Measurements from ENCODE around the gene BABAM2. TPM values are rescaled to one million over a fixed set of nuclear protein-coding genes. Genes with fewer than 3 reads are reported as not detected.

The BABAM2 gene
- total and polyA plus RNA-seq, 4 donors, result 9.9 to 17.0 (median 13.9) TPM

DNA sequence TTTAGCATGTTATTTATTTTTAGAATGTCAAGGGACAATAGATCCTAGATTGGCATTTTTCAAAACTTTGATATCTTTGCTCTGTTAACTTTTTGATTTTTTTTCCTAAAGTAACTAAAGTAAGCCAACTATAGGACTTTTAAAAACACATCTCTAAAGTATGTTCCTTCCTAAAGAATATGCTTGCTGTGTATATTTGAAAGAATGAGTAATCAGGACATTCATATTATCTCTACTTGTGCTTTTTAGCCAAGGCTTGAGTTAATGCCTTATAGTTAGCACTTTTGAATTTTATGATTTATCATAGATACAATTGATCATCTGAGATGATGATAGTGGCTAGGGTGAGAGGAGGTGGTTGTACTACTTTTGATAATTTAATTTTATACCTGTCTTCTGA is 93.6 kb downstream of the BABAM2 start:
- Histone ChIP-seq H3K36me3 (ENCODE audit: control insufficient read depth in 4 of 4, insufficient read depth in 3 of 4, low read depth in 1 of 4, low read length in 3 of 4) (no peaks in the 10 kb centered on the region), H3K4me1 (ENCODE audit: control insufficient read depth in 4 of 4, insufficient read depth in 4 of 4, low read length in 3 of 4) (no peaks in the 10 kb centered on the region), H3K27ac (ENCODE audit: low read depth in 1 of 2, low read length in 2 of 2) (no peak overlapping the region), H3K4me3 (ENCODE audit: low read depth in 1 of 3, low read length in 3 of 3) (no peak overlapping the region), H3K9ac (ENCODE audit: low read depth in 1 of 2, low read length in 2 of 2) (no peak overlapping the region), H3K27me3 (ENCODE audit: control insufficient read depth in 4 of 4, insufficient read depth in 4 of 4, low read length in 3 of 4) (no peaks in the 10 kb centered on the region), H3K9me3 (ENCODE audit: control insufficient read depth in 4 of 4, low read length in 3 of 4) (peaks cover 0 to 3% (median 0%) of the 10 kb centered on the region in 4 donors)
- no peak for DNase-seq (ENCODE audit: low spot score)
- TF ChIP-seq, protein P1, sequence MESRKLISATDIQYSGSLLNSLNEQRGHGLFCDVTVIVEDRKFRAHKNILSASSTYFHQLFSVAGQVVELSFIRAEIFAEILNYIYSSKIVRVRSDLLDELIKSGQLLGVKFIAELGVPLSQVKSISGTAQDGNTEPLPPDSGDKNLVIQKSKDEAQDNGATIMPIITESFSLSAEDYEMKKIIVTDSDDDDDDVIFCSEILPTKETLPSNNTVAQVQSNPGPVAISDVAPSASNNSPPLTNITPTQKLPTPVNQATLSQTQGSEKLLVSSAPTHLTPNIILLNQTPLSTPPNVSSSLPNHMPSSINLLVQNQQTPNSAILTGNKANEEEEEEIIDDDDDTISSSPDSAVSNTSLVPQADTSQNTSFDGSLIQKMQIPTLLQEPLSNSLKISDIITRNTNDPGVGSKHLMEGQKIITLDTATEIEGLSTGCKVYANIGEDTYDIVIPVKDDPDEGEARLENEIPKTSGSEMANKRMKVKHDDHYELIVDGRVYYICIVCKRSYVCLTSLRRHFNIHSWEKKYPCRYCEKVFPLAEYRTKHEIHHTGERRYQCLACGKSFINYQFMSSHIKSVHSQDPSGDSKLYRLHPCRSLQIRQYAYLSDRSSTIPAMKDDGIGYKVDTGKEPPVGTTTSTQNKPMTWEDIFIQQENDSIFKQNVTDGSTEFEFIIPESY (IDR thresholded peaks at IDR 0.05), result no peak
- TF ChIP-seq RXRA (IDR thresholded peaks at IDR 0.05) (no peak), HNF4A (conservative IDR thresholded peaks at IDR 0.05) (no peak), GABPA (IDR thresholded peaks at IDR 0.05 in 1 of 2, conservative IDR thresholded peaks at IDR 0.05 in 1 of 2) (no peak), FOXA1 (IDR thresholded peaks at IDR 0.05) (no peak), SP1 (IDR thresholded peaks at IDR 0.05) (no peak), FOXA2 (IDR thresholded peaks at IDR 0.05) (no peak), RAD21 (IDR thresholded peaks at IDR 0.05) (no peak)
- TF ChIP-seq, protein P2, sequence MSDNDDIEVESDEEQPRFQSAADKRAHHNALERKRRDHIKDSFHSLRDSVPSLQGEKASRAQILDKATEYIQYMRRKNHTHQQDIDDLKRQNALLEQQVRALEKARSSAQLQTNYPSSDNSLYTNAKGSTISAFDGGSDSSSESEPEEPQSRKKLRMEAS (IDR thresholded peaks at IDR 0.05), result no peak
- TF ChIP-seq, protein P3, sequence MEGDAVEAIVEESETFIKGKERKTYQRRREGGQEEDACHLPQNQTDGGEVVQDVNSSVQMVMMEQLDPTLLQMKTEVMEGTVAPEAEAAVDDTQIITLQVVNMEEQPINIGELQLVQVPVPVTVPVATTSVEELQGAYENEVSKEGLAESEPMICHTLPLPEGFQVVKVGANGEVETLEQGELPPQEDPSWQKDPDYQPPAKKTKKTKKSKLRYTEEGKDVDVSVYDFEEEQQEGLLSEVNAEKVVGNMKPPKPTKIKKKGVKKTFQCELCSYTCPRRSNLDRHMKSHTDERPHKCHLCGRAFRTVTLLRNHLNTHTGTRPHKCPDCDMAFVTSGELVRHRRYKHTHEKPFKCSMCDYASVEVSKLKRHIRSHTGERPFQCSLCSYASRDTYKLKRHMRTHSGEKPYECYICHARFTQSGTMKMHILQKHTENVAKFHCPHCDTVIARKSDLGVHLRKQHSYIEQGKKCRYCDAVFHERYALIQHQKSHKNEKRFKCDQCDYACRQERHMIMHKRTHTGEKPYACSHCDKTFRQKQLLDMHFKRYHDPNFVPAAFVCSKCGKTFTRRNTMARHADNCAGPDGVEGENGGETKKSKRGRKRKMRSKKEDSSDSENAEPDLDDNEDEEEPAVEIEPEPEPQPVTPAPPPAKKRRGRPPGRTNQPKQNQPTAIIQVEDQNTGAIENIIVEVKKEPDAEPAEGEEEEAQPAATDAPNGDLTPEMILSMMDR (IDR thresholded peaks at IDR 0.05; ENCODE audit: low read depth, low read length, missing input control), result no peak

DNA sequence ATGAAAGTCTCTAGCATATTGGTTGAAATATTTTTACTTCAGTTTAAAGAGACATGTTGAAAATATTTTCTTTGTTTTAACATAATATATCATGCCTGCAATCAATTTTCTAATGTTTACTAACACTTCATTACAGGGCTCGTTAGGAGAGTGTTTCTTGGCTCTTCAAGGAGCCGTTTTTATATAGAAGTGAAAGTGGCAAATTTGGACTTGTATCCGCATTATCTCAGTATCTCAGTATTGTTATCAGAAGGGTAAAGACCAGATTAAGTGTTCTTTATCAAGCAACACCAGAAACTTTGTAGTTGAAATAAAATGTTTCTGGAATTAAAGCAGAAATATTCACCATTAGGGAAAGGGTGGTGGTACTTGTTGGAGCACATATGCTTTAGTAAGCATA is 97.8 kb downstream of the BABAM2 start:
- no peaks in the 10 kb centered on the region for H3K4me1 ChIP-seq (ENCODE audit: control insufficient read depth in 4 of 4, insufficient read depth in 4 of 4, low read length in 3 of 4)
- H3K9ac ChIP-seq (ENCODE audit: low read depth in 1 of 2, low read length in 2 of 2), result no peak overlapping the region
- TF ChIP-seq, protein P2 (IDR thresholded peaks at IDR 0.05), result no peak
- TF ChIP-seq FOXA1 (IDR thresholded peaks at IDR 0.05) (no peak), RXRA (IDR thresholded peaks at IDR 0.05) (no peak), YY1 (IDR thresholded peaks at IDR 0.05) (no peak), EGR1 (IDR thresholded peaks at IDR 0.05; ENCODE audit: low read depth in 2 of 2) (no peak), FOXA2 (IDR thresholded peaks at IDR 0.05) (no peak), HNF4G (IDR thresholded peaks at IDR 0.05) (no peak), TAF1 (conservative IDR thresholded peaks at IDR 0.05) (no peak), GABPA (IDR thresholded peaks at IDR 0.05 in 1 of 2, conservative IDR thresholded peaks at IDR 0.05 in 1 of 2) (no peak), HNF4A (conservative IDR thresholded peaks at IDR 0.05) (no peak), RAD21 (IDR thresholded peaks at IDR 0.05) (no peak), JUND (IDR thresholded peaks at IDR 0.05) (no peak), NR2F2 (IDR thresholded peaks at IDR 0.05) (no peak)
- TF ChIP-seq, protein P3 (IDR thresholded peaks at IDR 0.05; ENCODE audit: low read depth, low read length, missing input control), result no peak
- H3K27ac ChIP-seq (ENCODE audit: low read depth in 1 of 2, low read length in 2 of 2), result no peak overlapping the region
- no peak overlapping the region for H3K4me3 ChIP-seq (ENCODE audit: low read depth in 1 of 3, low read length in 3 of 3)
- DNase-seq (ENCODE audit: low spot score), result no peak
- no peaks in the 10 kb centered on the region for H3K27me3 ChIP-seq (ENCODE audit: control insufficient read depth in 4 of 4, insufficient read depth in 4 of 4, low read length in 3 of 4)
- WGBS, result 79% methylated on average over 3 of the region's 3 CpGs
- H3K9me3 ChIP-seq (ENCODE audit: control insufficient read depth in 4 of 4, low read length in 3 of 4), result peaks cover 0 to 3% (median 0%) of the 10 kb centered on the region in 4 donors
- no peaks in the 10 kb centered on the region for H3K36me3 ChIP-seq (ENCODE audit: control insufficient read depth in 4 of 4, insufficient read depth in 3 of 4, low read depth in 1 of 4, low read length in 3 of 4)

Data from liver (tissue), 9 donors.